Measurements from ENCODE around the gene ABLIM2. TPM values are rescaled to one million over a fixed set of nuclear protein-coding genes. Genes with fewer than 3 reads are reported as not detected.

ABLIM2 gene
- total and polyA plus RNA-seq, 2 of the 13 experiments (the other 11 are each of a cell fraction or from before 2014, with no cell fraction given), result 0.20 to 0.37 TPM

DNA sequence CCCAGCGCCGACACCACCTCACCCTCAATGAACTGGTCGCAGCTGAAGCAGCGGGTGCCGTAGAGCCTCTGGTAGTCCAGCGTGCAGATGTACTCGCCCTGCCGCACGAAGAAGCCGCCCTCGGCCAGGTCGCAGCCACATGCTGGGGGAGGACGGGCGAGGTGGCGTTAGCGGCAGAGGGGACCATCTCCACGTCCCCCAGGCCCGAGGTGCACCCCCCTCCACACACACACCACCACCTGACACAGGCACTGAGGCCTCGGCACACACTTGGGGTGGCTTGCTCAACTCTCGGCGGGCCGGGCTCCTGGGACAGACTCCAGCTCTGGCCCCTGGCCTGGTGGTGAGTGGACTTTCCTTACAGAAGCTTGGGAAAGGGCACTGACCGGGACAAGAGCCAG lies 61.5 kb downstream of the ABLIM2 start:
- POLR2A ChIA-PET, result no interaction called here
- FAIRE-seq (no peak), DNase-seq (ENCODE audit: low spot score) (no peak), ATAC-seq (no peak)
- BruUV-seq (replicated peaks), result no TSS peak
- H3K36me3 ChIP-seq (replicated peaks in 1 of 2; ENCODE audit: control insufficient read depth in 1 of 2, insufficient read depth in 2 of 2, low read length in 2 of 2), result no peaks in the 10 kb centered on the region
- CTCF ChIA-PET (ENCODE audit: low intra/inter-chr PET ratio, low total read pairs), result no interaction called here
- intact Hi-C loops (cut with micrococcal nuclease; ENCODE audit: unreplicated experiment) (no loop called here), in situ Hi-C loops (cut with HindIII; ENCODE audit: extremely low pct_ligation_motif_present, low pct_unique_long_range_greater_than_20kb) (no loop called here)
- no peak overlapping the region for H3K4me3 ChIP-seq (replicated peaks in 1 of 3; ENCODE audit: insufficient read depth in 1 of 3, low read depth in 2 of 3, low read length in 3 of 3)
- H3K9me3 ChIP-seq (ENCODE audit: low read length), result peaks cover 13% of the 10 kb centered on the region
- TF ChIP-seq ONECUT2 (CRISPR knock-in tag; IDR thresholded peaks at IDR 0.05), result no peak
- TF ChIP-seq ARNTL (CRISPR knock-in tag; IDR thresholded peaks at IDR 0.05), result no peak
- TF ChIP-seq CC2D1A (CRISPR knock-in tag; IDR thresholded peaks at IDR 0.05), result no peak
- TF ChIP-seq ZNF30 (CRISPR knock-in tag; IDR thresholded peaks at IDR 0.05), result no peak
- TF ChIP-seq, protein P1, sequence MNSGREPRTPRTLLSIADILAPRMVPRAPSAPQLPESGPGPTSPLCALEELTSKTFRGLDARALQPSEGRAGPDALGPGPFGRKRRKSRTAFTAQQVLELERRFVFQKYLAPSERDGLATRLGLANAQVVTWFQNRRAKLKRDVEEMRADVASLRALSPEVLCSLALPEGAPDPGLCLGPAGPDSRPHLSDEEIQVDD (CRISPR knock-in tag; IDR thresholded peaks at IDR 0.05; ENCODE audit: borderline replicate concordance), result no peak
- TF ChIP-seq LCORL (IDR thresholded peaks at IDR 0.05), result no peak
- TF ChIP-seq LCORL (CRISPR knock-in tag; IDR thresholded peaks at IDR 0.05), result no peak
- TF ChIP-seq, protein P2, sequence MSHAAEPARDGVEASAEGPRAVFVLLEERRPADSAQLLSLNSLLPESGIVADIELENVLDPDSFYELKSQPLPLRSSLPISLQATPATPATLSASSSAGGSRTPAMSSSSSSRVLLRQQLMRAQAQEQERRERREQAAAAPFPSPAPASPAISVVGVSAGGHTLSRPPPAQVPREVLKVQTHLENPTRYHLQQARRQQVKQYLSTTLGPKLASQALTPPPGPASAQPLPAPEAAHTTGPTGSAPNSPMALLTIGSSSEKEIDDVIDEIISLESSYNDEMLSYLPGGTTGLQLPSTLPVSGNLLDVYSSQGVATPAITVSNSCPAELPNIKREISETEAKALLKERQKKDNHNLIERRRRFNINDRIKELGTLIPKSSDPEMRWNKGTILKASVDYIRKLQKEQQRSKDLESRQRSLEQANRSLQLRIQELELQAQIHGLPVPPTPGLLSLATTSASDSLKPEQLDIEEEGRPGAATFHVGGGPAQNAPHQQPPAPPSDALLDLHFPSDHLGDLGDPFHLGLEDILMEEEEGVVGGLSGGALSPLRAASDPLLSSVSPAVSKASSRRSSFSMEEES (CRISPR knock-in tag; IDR thresholded peaks at IDR 0.05), result no peak
- no peak for TF ChIP-seq GATA4 (IDR thresholded peaks at IDR 0.05; ENCODE audit: borderline replicate concordance, low read depth)
- no peak for TF ChIP-seq PHB2 (IDR thresholded peaks at IDR 0.05; ENCODE audit: partially characterized antibody)
- TF ChIP-seq, protein P3, sequence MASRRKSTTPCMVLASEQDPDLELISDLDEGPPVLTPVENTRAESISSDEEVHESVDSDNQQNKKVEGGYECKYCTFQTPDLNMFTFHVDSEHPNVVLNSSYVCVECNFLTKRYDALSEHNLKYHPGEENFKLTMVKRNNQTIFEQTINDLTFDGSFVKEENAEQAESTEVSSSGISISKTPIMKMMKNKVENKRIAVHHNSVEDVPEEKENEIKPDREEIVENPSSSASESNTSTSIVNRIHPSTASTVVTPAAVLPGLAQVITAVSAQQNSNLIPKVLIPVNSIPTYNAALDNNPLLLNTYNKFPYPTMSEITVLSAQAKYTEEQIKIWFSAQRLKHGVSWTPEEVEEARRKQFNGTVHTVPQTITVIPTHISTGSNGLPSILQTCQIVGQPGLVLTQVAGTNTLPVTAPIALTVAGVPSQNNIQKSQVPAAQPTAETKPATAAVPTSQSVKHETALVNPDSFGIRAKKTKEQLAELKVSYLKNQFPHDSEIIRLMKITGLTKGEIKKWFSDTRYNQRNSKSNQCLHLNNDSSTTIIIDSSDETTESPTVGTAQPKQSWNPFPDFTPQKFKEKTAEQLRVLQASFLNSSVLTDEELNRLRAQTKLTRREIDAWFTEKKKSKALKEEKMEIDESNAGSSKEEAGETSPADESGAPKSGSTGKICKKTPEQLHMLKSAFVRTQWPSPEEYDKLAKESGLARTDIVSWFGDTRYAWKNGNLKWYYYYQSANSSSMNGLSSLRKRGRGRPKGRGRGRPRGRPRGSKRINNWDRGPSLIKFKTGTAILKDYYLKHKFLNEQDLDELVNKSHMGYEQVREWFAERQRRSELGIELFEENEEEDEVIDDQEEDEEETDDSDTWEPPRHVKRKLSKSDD (CRISPR knock-in tag; IDR thresholded peaks at IDR 0.05; ENCODE audit: low read depth), result no peak
- TF ChIP-seq ZNF263 (CRISPR knock-in tag; IDR thresholded peaks at IDR 0.05), result no peak
- TF ChIP-seq PAWR (CRISPR knock-in tag; IDR thresholded peaks at IDR 0.05; ENCODE audit: borderline replicate concordance), result no peak
- TF ChIP-seq ZNF629 (CRISPR knock-in tag; conservative IDR thresholded peaks at IDR 0.05), result no peak
- no peak for TF ChIP-seq NR2F2 (IDR thresholded peaks at IDR 0.05; ENCODE audit: borderline replicate concordance, low read depth)
- no peak for TF ChIP-seq ZNF724P (CRISPR knock-in tag; IDR thresholded peaks at IDR 0.05; ENCODE audit: borderline replicate concordance)
- TF ChIP-seq POLR2G (IDR thresholded peaks at IDR 0.05; ENCODE audit: low read depth, low read length), result no peak
- TF ChIP-seq, protein P4, sequence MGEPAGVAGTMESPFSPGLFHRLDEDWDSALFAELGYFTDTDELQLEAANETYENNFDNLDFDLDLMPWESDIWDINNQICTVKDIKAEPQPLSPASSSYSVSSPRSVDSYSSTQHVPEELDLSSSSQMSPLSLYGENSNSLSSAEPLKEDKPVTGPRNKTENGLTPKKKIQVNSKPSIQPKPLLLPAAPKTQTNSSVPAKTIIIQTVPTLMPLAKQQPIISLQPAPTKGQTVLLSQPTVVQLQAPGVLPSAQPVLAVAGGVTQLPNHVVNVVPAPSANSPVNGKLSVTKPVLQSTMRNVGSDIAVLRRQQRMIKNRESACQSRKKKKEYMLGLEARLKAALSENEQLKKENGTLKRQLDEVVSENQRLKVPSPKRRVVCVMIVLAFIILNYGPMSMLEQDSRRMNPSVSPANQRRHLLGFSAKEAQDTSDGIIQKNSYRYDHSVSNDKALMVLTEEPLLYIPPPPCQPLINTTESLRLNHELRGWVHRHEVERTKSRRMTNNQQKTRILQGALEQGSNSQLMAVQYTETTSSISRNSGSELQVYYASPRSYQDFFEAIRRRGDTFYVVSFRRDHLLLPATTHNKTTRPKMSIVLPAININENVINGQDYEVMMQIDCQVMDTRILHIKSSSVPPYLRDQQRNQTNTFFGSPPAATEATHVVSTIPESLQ (CRISPR knock-in tag; conservative IDR thresholded peaks at IDR 0.05), result no peak
- no peak for TF ChIP-seq SOX6 (IDR thresholded peaks at IDR 0.05)
- no peak for TF ChIP-seq SOX6 (CRISPR knock-in tag; IDR thresholded peaks at IDR 0.05)
- no peak for TF ChIP-seq FOXP1 (IDR thresholded peaks at IDR 0.05)
- no peak for TF ChIP-seq FOXP1 (CRISPR knock-in tag; IDR thresholded peaks at IDR 0.05)
- H3K9ac ChIP-seq (ENCODE audit: insufficient read depth, low read depth, low read length), result no peak overlapping the region
- H3K27ac ChIP-seq (ENCODE audit: extremely low read length, insufficient read depth, low read length), result no peak overlapping the region
- H3K4me2 ChIP-seq (ENCODE audit: low read depth, low read length), result no peak overlapping the region
- no peaks in the 10 kb centered on the region for H4K20me1 ChIP-seq (ENCODE audit: insufficient read depth, low read length)
- 60% methylated on average over 12 of the region's 23 CpGs for WGBS (ENCODE audit: low lambda C conversion rate)
- no peaks in the 10 kb centered on the region for H3K79me2 ChIP-seq (ENCODE audit: insufficient read depth, low read length)
- no peaks in the 10 kb centered on the region; the same call in 1 of the 2 replicates for H3K4me1 ChIP-seq (ENCODE audit: insufficient read depth, low read length)
- no peak overlapping the region for H2AFZ ChIP-seq (ENCODE audit: low read length)
- H3K27me3 ChIP-seq (ENCODE audit: control insufficient read depth in 1 of 2, insufficient read depth in 2 of 2, low read length in 2 of 2), result peaks cover 4 to 10% of the 10 kb centered on the region in 2 experiments; a peak in 2 of 5 replicates

Measured in HepG2 (cell line).